Embryonic facial prominence (tissue), 1 donor: ENCODE measurements around the gene DOK3.

ENCODE experiments used
- DNase-seq: peaks from one replicate; pipeline ENCODE4 v3.0.0-alpha.2; 2016; ENCODE audit errors: extremely low spot score

The DOK3 gene, protein sequence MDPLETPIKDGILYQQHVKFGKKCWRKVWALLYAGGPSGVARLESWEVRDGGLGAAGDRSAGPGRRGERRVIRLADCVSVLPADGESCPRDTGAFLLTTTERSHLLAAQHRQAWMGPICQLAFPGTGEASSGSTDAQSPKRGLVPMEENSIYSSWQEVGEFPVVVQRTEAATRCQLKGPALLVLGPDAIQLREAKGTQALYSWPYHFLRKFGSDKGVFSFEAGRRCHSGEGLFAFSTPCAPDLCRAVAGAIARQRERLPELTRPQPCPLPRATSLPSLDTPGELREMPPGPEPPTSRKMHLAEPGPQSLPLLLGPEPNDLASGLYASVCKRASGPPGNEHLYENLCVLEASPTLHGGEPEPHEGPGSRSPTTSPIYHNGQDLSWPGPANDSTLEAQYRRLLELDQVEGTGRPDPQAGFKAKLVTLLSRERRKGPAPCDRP

GRCh38 chr5:177509381-177509951 is at the start of gene DOK3:
Gene DOK3 (minus strand): TSS chr5:177509826. CDS start chr5:177509540, 286 bp downstream.
- DNase-seq = no peak

DNA sequence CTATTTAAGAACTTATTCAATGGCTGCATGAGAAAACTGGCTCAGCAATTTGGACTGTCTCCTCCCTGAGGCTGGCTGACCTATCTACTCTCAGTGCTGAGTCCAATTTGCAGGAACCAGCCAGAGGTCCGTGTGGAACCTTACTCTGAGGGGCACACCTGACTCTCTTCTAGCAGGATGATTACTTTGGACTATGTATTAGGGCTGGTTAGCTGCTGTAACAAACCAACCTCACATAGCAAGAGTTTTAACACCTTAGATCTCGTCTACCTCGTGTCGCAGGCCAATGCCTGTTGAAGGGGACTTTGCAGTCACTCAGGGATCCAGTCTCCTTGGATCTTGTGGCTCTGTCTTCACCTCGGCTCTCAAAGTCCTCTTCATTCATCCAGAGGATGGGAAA is 48.2 kb upstream of the DOK3 start:
- DNase-seq = no peak

GRCh38 chr5:177557041-177557647 is 47.5 kb upstream of the DOK3 start:
- no peak for DNase-seq

GRCh38 chr5:177555665-177556064 is 46.0 kb upstream of the DOK3 start:
- DNase-seq = no peak

DNA sequence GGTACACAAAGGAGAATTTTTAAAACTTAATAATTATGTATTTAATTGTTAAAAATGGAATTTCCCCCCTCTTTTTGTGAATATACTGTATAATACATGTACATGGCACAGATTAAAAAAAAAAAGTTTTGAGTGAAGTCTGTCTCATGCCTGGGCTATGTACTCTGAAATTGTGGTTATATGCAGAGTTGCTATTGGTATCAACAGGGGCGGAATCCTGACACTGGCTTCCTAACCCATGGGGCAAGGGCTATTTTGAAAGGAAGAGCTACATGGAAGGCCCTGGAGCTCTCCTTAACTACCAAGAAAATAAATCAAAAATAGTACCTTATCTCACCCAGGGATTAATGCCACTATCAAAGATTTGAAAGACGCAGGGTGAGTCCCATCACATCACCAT is 45.6 kb upstream of the DOK3 start:
- DNase-seq = no peak

- peak; percentile 71 for DNase-seq
These were observed 45.0 kb upstream of the DOK3 start, which contains the start of gene FAM193B for GRCh38 chr5:177554474-177555111. Gene FAM193B (minus strand): TSS chr5:177554563. CDS start chr5:177554458, 105 bp downstream.

DNA sequence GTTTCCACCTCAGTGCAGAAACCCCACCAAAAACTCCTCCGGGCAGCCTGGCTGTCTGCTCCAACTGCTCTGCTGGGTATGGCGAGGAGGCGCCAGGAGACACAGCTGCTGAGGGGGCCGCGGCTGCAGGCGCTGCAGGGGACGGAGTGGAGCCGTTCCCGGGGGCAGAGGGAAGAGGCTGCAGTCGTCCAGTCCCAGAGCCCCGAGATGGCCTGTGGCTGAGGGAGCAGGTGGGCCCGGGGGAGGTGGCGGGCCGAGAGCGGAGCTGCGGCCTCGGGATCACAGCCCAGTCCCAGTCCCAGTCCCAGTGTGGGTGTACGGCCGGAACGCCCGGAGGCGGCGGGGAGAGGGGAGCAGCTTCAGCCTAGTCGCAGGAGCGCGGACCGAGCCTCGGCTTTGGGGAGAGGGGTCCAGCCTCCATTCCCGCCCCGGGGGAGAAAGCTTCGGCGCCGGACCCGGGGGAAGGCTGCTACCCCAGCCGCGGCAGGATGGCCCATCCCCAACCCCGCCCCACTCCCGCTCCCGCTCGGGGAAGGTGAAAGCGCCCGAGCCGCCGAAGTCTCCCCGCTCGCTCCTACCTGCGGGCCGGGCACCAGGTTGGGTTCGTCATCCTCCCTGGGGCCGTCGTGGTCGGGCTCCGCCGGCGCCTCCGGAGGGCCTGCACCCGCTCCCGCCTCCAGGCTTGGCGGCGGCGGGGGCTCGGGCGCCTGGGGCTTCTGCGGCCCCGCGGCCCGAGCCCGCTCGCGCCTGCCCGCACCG is 44.2 kb upstream of the DOK3 start:
- DNase-seq = no peak

DNA sequence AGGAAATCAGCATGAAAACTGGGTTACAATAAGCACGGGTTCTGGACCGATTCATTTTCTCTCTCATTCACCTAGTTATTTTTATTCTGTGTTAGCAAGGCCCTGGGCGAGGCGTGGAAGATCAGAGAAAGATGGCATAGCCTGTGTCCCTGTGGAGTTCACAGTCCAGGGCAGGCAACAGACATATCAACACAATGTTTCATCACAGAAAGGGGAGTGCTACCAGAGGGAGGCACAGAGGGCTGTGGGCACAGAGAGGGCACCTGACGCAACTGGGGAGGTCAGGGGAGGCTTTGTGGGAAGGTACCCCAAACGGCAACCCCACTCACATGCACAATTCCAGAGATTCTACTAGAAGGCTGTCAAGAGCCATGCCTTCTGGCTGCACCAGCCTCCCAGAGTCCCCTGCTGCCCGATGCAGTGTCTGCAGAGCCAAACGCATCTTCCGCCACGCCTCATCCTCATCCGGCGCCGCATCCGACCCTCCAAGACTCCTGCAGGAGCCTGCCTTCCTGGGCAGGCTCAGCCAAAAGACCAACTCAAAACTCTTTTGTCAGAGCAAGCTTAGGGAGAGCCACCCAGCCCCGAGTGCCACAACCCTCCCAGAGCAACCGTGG is 43.3 kb upstream of the DOK3 start:
- DNase-seq = no peak

- DNase-seq = no peak
These were observed 40.5 kb upstream of the DOK3 start for GRCh38 chr5:177550122-177550521.

DNA sequence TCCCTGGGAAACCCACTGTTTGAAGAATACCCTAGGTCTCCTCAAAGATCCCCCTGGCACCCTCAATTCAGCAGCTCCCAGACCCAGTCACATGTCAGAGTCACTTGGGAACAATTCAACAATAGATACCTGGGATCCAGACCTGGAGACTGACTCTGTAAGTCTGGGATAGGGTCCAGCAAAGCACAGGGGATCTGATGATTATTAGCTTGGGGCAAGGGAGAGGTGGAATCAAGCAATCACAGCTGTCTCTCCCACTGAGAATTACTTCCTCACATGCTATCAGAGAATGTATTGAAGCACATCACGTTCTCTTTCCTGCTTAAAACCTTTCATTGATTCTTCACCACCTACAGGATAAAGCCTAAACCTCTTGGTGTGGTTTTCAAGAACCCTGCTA is 38.9 kb upstream of the DOK3 start:
- DNase-seq = no peak

GRCh38 chr5:177547736-177548135 is 38.1 kb upstream of the DOK3 start:
- DNase-seq = no peak

- no peak for DNase-seq
These were observed 36.7 kb upstream of the DOK3 start for GRCh38 chr5:177546258-177546741.

DNA sequence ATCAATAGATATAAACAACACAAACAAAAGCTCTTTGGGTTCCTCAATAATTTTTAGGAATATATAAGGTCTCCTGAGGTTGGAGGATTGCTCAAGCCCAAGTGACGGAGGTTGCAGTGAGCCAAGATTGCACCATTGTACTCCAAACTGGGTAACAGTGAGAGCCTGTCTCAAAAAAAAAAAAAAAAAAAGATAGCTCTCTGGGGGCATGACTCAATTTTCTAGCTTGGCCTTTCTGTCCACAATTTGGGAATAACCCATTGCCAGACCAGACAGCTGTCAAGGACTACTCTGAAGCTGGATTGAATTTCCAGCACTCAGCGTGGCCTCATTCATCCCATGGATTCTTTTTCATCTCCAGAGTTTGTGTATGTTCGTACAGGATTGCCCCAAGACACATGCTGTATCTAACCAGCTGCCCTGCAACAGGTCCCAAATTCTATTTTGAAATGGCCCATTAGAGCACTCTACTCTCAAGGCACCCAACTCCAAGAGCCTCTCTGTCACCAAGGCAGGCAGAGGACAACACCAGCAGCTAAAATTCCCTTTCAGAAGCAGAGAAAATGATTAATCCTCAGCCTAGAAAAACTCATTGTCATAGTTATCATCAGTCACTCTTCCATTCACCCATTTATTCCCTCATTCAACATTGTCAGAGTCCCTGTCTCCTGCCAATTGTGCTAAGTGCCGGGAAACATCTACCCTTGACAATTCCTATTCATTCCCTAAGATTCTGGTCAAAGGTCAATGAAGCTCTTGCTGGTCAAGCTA is 36.0 kb upstream of the DOK3 start:
- DNase-seq = no peak

- DNase-seq = no peak
These were observed 33.3 kb upstream of the DOK3 start for GRCh38 chr5:177542816-177543465.

DNA sequence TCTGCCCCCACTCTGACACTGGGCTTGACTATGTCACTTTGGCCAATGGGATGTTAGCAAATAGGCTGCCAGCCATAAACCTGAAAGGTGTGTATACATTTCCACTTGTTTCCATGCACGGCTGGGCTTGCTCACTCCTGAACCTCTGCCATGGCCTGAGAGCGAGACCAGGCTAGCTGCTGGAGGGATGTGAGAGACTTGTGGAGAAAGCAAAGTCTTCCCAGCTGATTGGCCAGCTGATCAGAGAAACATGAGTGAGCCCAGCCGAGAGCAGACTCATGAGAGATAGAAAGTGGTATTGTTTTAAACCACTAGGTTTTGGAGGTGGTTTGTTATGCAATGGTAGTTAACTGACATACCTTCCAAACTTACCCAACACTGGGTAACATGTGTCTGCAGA is 30.8 kb upstream of the DOK3 start:
- DNase-seq = no peak

DNA sequence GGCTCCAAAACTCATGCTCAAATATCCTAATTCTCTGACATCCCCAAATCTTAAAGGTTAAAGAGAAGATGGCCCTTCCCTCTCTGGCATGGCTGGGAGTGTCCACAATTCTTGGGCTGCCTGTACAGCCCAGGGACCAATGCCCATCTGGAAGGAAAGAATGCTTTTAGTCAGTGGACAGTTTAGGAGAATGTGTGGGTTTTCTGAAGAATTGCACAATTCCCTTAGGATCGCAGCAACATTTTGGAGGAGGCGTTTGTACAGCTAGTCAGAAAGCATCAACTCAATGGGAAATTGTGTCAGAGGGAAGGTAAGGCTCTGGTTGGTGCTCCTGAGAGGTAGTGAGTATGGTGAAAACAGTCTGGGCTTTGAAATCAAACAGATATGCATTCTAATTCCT is 29.8 kb upstream of the DOK3 start:
- DNase-seq = no peak

- DNase-seq = no peak
These were observed 29.2 kb upstream of the DOK3 start for GRCh38 chr5:177538876-177539275.

GRCh38 chr5:177537389-177538361 is 28.0 kb upstream of the DOK3 start:
- no peak for DNase-seq

DNA sequence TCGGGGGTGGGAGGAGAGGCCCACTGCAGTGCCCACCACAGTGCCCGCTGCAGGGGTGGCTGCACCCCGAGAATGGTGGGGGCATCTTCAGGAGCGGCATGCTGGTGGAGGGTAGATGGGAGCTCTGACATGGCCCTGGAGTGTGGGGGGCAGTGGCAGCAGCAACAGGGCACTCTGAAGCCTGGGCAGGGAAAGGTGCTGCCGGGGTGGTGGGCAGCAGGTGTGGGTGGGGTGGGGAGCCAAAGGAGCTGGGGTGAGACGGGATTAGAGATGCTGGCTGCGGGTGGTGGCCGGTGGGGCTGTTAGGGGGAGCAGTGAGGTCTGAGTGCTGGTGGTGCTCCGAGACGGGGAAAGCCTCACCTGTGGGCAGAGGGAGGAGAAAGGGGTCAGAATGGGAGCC is 26.8 kb upstream of the DOK3 start:
- no peak for DNase-seq
